Lung microvascular endothelial cell (primary cell): ENCODE results near the gene EEPD1. TPM values are rescaled to one million over a fixed set of nuclear protein-coding genes. Genes with fewer than 3 reads are reported as not detected.

Experiments
- DNase-seq, 2 donors: peaks; one replicate each; pipeline versions ENCODE4 v3.0.0 to v3.0.0-alpha.2; 2010; ENCODE audit warnings: low read depth in 2 of 2
- total RNA-seq: library from RNA; depleted of rRNA; stranded (reverse); fragments of >200 nt; gene quantifications from 2 replicates; pipeline ENCODE4 v1.2.1, GENCODE V29; 2014

The EEPD1 gene
- total RNA-seq, 1 donor from 2014 or later = 0.20 TPM

GRCh38 chr7:36188906-36189305, 35.9 kb downstream of the EEPD1 start:
- DNase-seq = no peak

- no peak for DNase-seq
Measured at GRCh38 chr7:36190447-36191291, 37.6 kb downstream of the EEPD1 start.

- no peak for DNase-seq
Measured at GRCh38 chr7:36191292-36191920, 38.4 kb downstream of the EEPD1 start.

- no peak for DNase-seq
Measured at GRCh38 chr7:36192053-36192824, 39.2 kb downstream of the EEPD1 start.

- no peak for DNase-seq
Measured at GRCh38 chr7:36192877-36193276, 39.8 kb downstream of the EEPD1 start.

- peak in 1 of 2 donors; percentile 22 for DNase-seq
Measured at GRCh38 chr7:36198854-36199266, 45.8 kb downstream of the EEPD1 start.

- no peak for DNase-seq
Measured at GRCh38 chr7:36199329-36199728, 46.3 kb downstream of the EEPD1 start.

GRCh38 chr7:36201122-36201723, 48.2 kb downstream of the EEPD1 start:
- DNase-seq = no peak

- peak in 1 of 2 donors; percentile 54 for DNase-seq
Measured at GRCh38 chr7:36202398-36202797, 49.3 kb downstream of the EEPD1 start.

GRCh38 chr7:36203071-36203790, 50.2 kb downstream of the EEPD1 start:
- DNase-seq = no peak

- DNase-seq = no peak
Measured at GRCh38 chr7:36204044-36204663, 51.1 kb downstream of the EEPD1 start.

GRCh38 chr7:36204929-36205635, 52.0 kb downstream of the EEPD1 start:
- no peak for DNase-seq

GRCh38 chr7:36205803-36206202, 52.7 kb downstream of the EEPD1 start:
- DNase-seq = no peak

GRCh38 chr7:36207451-36208291, 54.6 kb downstream of the EEPD1 start:
- DNase-seq = peak in 1 of 2 donors; percentile 84

GRCh38 chr7:36208426-36208825, 55.4 kb downstream of the EEPD1 start:
- DNase-seq = peak in 1 of 2 donors; percentile 12

- DNase-seq = no peak
Measured at GRCh38 chr7:36208997-36209813, 56.2 kb downstream of the EEPD1 start.

- DNase-seq = no peak
Measured at GRCh38 chr7:36209814-36210183, 56.7 kb downstream of the EEPD1 start.

GRCh38 chr7:36210291-36210922, 57.4 kb downstream of the EEPD1 start:
- DNase-seq = peak in 1 of 2 donors; percentile 10
